PFSK-1 (cell line): Measurements from ENCODE around the gene MNDA.

Source experiments
- FOXP2 ChIP-seq: optimal IDR thresholded peaks from 2 replicates; pipeline ENCODE3; 2011; ENCODE audit warnings: borderline replicate concordance, control low read depth, inconsistent platforms; ENCODE audit not compliant: insufficient read depth; ENCODE audit errors: extremely low read length, extremely low read depth
- POLR2AphosphoS5 ChIP-seq: IDR thresholded peaks from 2 replicates; pipeline ENCODE4 v1.6.1; 2012; ENCODE audit warnings: low read depth, mild to moderate bottlenecking, control low read depth, low read length, moderate library complexity
- TAF1 ChIP-seq: IDR thresholded peaks from 2 replicates; pipeline ENCODE4 v1.6.1; 2012; ENCODE audit warnings: low read length, control low read depth, borderline replicate concordance; ENCODE audit not compliant: insufficient read depth

DNA sequence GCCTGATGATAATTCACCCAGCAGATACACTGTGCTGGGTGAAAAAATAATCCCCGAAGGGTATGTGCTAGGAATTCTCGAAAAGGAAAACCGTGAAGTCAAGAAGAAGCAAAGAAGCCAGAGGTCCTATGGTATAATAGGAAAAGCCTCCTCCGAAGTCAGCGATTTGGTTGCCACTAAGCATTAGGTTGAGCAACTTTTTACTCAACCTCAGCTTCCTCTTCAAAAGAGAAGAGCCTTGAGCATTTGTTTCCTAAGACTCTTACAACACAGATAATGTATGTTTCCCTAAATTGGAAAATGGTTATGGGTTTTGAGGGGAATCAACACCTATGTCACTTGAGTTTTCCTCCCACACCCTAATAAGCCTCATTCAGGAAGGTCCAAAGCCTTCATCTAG is 21.3 kb upstream of the MNDA start:
- no peak for TF ChIP-seq POLR2AphosphoS5
- no peak for TF ChIP-seq TAF1
- no peak for TF ChIP-seq FOXP2
